ENCODE data around the gene JMJD1C. TPM values are rescaled to one million over a fixed set of nuclear protein-coding genes. Genes with fewer than 3 reads are reported as not detected.

The JMJD1C gene
- total RNA-seq, 6 experiments from 2014 or later, result 29.6 to 53.3 (median 38.2) TPM

DNA sequence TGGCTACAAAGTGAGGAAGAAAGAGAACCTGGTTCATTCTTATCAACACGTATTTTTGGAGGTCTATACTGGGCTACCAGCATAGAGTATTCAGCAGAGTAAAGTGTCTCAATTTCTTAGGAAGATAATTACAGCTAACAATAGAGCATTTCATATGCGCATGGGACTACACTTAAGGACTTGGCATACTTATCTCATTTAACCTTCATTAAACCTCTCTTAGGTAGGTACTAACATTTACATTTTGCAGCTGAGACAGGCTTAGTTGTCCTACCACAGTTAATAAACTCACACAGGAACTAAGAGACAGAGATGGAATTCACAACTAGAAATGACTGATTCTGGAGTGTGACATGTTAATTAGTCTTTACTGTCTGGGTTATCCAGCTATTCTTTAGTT is 266.1 kb downstream of the JMJD1C start:
- H3K9me3 ChIP-seq, result no peaks in the 10 kb centered on the region
- H3K4me3 ChIP-seq, result no peak overlapping the region
- no peak overlapping the region for H3K27ac ChIP-seq
- intact Hi-C loops (cut with DNase I), result no loop called here
- 100% methylated on average over 2 of the region's 2 CpGs for WGBS (ENCODE audit: insufficient coverage, low coverage, low lambda C conversion rate, missing lambda C conversion rate)
- H3K27me3 ChIP-seq, result no peaks in the 10 kb centered on the region
- no peak for TF ChIP-seq POLR2A (IDR thresholded peaks at IDR 0.05)
- TF ChIP-seq, protein P1, sequence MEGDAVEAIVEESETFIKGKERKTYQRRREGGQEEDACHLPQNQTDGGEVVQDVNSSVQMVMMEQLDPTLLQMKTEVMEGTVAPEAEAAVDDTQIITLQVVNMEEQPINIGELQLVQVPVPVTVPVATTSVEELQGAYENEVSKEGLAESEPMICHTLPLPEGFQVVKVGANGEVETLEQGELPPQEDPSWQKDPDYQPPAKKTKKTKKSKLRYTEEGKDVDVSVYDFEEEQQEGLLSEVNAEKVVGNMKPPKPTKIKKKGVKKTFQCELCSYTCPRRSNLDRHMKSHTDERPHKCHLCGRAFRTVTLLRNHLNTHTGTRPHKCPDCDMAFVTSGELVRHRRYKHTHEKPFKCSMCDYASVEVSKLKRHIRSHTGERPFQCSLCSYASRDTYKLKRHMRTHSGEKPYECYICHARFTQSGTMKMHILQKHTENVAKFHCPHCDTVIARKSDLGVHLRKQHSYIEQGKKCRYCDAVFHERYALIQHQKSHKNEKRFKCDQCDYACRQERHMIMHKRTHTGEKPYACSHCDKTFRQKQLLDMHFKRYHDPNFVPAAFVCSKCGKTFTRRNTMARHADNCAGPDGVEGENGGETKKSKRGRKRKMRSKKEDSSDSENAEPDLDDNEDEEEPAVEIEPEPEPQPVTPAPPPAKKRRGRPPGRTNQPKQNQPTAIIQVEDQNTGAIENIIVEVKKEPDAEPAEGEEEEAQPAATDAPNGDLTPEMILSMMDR (IDR thresholded peaks at IDR 0.05), result no peak
- peaks cover 0 to 38% (median 0%) of the 10 kb centered on the region in 4 donors for H3K36me3 ChIP-seq
- DNase-seq (no peak), ATAC-seq (no peak)
- H3K4me1 ChIP-seq, result peaks cover 0 to 10% (median 3%) of the 10 kb centered on the region in 4 donors

- TF ChIP-seq, protein P1 (IDR thresholded peaks at IDR 0.05), result no peak
- TF ChIP-seq POLR2A (IDR thresholded peaks at IDR 0.05), result no peak
- Histone ChIP-seq H3K27me3 (no peaks in the 10 kb centered on the region), H3K36me3 (peaks cover 0 to 60% (median 14%) of the 10 kb centered on the region in 4 donors), H3K4me3 (no peak overlapping the region), H3K9me3 (no peaks in the 10 kb centered on the region), H3K4me1 (peaks cover 0 to 10% (median 2%) of the 10 kb centered on the region in 4 donors), H3K27ac (no peak overlapping the region)
- intact Hi-C loops (cut with DNase I), result no loop called here
- DNase-seq (no peak), ATAC-seq (peak; percentile 65 to 76 (median 71))
- WGBS (ENCODE audit: insufficient coverage, low coverage, low lambda C conversion rate, missing lambda C conversion rate), result 46% methylated on average over 2 of the region's 2 CpGs
Measured at GRCh38 chr10:63197344-63198092, 268.3 kb downstream of the JMJD1C start.

DNA sequence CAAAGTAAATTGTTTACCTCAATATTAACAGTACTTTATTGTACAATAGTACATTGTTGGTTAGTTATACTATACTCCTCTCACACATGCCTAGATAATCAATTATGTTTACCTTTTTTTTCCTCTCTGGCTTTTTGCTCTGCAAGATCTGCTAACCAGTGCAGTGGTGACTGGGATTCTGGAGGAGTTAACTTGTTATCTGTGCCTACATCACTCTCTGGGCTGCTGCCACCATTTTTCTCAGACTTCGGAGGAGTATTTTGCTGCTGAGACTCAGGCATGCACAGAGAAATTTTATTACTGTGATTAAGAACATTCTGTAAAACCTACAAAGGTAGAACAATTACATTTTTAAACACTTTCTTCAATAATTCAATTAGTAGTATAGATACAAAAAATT is 273.0 kb downstream of the JMJD1C start:
- H3K36me3 ChIP-seq, result peaks cover 0 to 84% (median 36%) of the 10 kb centered on the region in 4 donors
- intact Hi-C loops (cut with DNase I), result no loop called here
- TF ChIP-seq POLR2A (IDR thresholded peaks at IDR 0.05), result no peak
- TF ChIP-seq, protein P1 (IDR thresholded peaks at IDR 0.05), result no peak

GRCh38 chr10:63175534-63175933 is 290.2 kb downstream of the JMJD1C start:
- no peak for TF ChIP-seq POLR2A (IDR thresholded peaks at IDR 0.05)
- TF ChIP-seq, protein P1 (IDR thresholded peaks at IDR 0.05), result no peak
- Histone ChIP-seq H3K9me3 (no peaks in the 10 kb centered on the region), H3K27me3 (no peaks in the 10 kb centered on the region), H3K36me3 (peaks cover 0 to 65% (median 14%) of the 10 kb centered on the region in 4 donors), H3K4me3 (no peak overlapping the region), H3K27ac (no peak overlapping the region), H3K4me1 (peaks cover 0 to 8% (median 4%) of the 10 kb centered on the region in 4 donors)
- WGBS (ENCODE audit: insufficient coverage, low coverage, low lambda C conversion rate, missing lambda C conversion rate), result 93% methylated on average over 1 of the region's 1 CpG
- intact Hi-C loops (cut with DNase I), result no loop called here
- DNase-seq (no peak), ATAC-seq (no peak)

More for the DNA sequence above, 273.0 kb downstream of the JMJD1C start:
- WGBS (ENCODE audit: insufficient coverage, low coverage, low lambda C conversion rate, missing lambda C conversion rate), result 65% methylated on average over 1 of the region's 1 CpG
- no peaks in the 10 kb centered on the region for H3K27me3 ChIP-seq
- no peaks in the 10 kb centered on the region for H3K9me3 ChIP-seq
- no peak for ATAC-seq
- H3K4me1 ChIP-seq, result peaks cover 0 to 6% (median 0%) of the 10 kb centered on the region in 4 donors
- no peak overlapping the region for H3K4me3 ChIP-seq
- H3K27ac ChIP-seq, result no peak overlapping the region
- no peak for DNase-seq
